Measurements from ENCODE around the gene ASF1B. TPM values are rescaled to one million over a fixed set of nuclear protein-coding genes. Genes with fewer than 3 reads are reported as not detected.
A peak's percentile ranks its signal among the peaks of the same experiment; 100 is the strongest.

ASF1B gene
- total RNA-seq, 6 donors from 2014 or later = 1.2 to 4.9 (median 3.0) TPM

- WGBS, 2 donors = 88 to 98% methylated on average over 10 of the region's 10 CpGs
- Histone ChIP-seq H3K4me1 (no peaks in the 10 kb centered on the region), H3K27me3 (no peaks in the 10 kb centered on the region), H3K4me3 (no peak overlapping the region), H3K9me3 (no peaks in the 10 kb centered on the region), H3K27ac (peak overlapping the region in 1 of 4 donors; percentile 3), H3K36me3 (peaks cover 7 to 90% (median 64%) of the 10 kb centered on the region in 4 donors)
- ATAC-seq (ENCODE audit: low FRiP score in 2 of 2) (no peak), DNase-seq (no peak)
- TF ChIP-seq POLR2AphosphoS5 (IDR thresholded peaks at IDR 0.05) (no peak), POLR2A (IDR thresholded peaks at IDR 0.05) (no peak), EP300 (IDR thresholded peaks at IDR 0.05) (no peak)
- TF ChIP-seq, protein P1, sequence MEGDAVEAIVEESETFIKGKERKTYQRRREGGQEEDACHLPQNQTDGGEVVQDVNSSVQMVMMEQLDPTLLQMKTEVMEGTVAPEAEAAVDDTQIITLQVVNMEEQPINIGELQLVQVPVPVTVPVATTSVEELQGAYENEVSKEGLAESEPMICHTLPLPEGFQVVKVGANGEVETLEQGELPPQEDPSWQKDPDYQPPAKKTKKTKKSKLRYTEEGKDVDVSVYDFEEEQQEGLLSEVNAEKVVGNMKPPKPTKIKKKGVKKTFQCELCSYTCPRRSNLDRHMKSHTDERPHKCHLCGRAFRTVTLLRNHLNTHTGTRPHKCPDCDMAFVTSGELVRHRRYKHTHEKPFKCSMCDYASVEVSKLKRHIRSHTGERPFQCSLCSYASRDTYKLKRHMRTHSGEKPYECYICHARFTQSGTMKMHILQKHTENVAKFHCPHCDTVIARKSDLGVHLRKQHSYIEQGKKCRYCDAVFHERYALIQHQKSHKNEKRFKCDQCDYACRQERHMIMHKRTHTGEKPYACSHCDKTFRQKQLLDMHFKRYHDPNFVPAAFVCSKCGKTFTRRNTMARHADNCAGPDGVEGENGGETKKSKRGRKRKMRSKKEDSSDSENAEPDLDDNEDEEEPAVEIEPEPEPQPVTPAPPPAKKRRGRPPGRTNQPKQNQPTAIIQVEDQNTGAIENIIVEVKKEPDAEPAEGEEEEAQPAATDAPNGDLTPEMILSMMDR (IDR thresholded peaks at IDR 0.05) = no peak
These were observed 33.6 kb downstream of the ASF1B start for GRCh38 chr19:14102756-14103155.

- 64 to 90% methylated on average over 8 to 11 of the region's 11 CpGs for WGBS, 2 donors
- no peak for ATAC-seq (ENCODE audit: low FRiP score in 2 of 2)
- H3K27me3 ChIP-seq = no peaks in the 10 kb centered on the region
- no peak for TF ChIP-seq POLR2A (IDR thresholded peaks at IDR 0.05)
- no peak for TF ChIP-seq POLR2AphosphoS5 (IDR thresholded peaks at IDR 0.05)
- TF ChIP-seq, protein P1 (IDR thresholded peaks at IDR 0.05) = no peak
- no peak for TF ChIP-seq EP300 (IDR thresholded peaks at IDR 0.05)
- peak overlapping the region in 1 of 4 donors; percentile 3 for H3K27ac ChIP-seq
- no peaks in the 10 kb centered on the region for H3K9me3 ChIP-seq
- H3K4me3 ChIP-seq = no peak overlapping the region
- no peak for DNase-seq
- no peaks in the 10 kb centered on the region for H3K4me1 ChIP-seq
- H3K36me3 ChIP-seq = peaks cover 7 to 91% (median 67%) of the 10 kb centered on the region in 4 donors
These were observed 34.2 kb downstream of the ASF1B start for GRCh38 chr19:14102102-14102696.

DNA sequence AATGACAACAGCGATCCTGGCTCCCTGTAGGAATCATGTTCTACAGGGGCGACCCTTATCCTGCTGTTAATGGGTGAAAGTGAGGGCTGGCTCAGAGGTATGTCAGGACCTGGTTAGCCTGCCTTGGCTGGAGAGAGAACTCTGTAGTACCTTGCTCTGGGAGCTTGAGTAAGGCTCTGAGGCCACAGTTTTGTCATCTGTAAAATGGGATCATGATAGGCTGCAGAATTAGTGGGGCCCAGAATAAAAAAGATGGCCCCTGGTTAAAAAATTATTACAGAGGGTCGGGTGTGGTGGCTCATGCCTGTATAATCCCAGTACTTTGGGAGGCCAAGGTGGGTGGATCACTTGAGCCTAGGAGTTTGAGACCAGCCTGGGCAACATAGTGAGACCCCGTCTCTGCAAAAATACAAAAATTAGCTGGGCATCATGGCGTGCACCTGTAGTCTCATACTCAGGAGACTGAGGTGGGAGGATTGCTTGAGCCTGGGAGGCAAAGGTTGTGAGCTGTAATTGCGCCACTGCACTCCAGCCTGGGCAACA lies 35.3 kb downstream of the ASF1B start:
- no peak for ATAC-seq (ENCODE audit: low FRiP score in 2 of 2)
- TF ChIP-seq, protein P1 (IDR thresholded peaks at IDR 0.05) = no peak
- no peak for TF ChIP-seq EP300 (IDR thresholded peaks at IDR 0.05)
- no peak for TF ChIP-seq POLR2AphosphoS5 (IDR thresholded peaks at IDR 0.05)
- no peak for TF ChIP-seq POLR2A (IDR thresholded peaks at IDR 0.05)
- H3K4me1 ChIP-seq = no peaks in the 10 kb centered on the region
- H3K27me3 ChIP-seq = no peaks in the 10 kb centered on the region
- DNase-seq = no peak
- no peak overlapping the region for H3K4me3 ChIP-seq
- WGBS, 2 donors = 92 to 93% methylated on average over 6 of the region's 6 CpGs
- H3K36me3 ChIP-seq = peaks cover 3 to 90% (median 63%) of the 10 kb centered on the region in 4 donors
- H3K27ac ChIP-seq = no peak overlapping the region
- H3K9me3 ChIP-seq = no peaks in the 10 kb centered on the region

DNA sequence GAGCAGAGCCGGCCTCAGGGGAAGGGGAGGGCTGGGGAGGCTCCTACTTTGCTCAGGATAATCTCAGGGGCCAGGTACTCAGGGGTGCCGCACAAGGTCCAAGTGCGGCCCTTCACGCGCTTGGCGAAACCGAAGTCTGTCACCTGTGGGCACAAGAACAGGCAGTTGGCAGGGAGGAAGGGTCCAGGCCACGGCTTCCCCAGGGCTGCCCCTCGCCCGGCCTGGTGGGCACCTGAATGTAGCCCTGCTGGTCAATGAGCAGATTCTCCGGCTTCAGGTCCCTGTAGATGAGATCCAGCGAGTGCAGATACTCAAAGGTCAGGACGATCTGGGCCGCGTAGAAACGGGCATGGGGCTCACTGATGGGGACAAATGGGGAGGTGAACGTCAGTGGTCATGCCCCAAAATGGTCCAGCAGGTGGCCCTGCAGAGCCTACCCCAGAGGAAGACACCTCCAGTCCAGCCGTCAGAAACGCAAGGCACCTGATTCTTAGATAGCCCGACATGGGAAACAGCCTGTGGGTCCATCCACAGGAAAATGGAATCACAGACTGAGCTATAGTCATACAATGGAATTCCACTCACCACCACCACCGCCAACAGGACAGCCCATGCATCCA lies 38.7 kb downstream of the ASF1B start:
- DNase-seq = peak in 1 of 2 donors; percentile 73
- ATAC-seq (ENCODE audit: low FRiP score in 2 of 2) = no peak
- H3K36me3 ChIP-seq = peaks cover 0 to 60% (median 44%) of the 10 kb centered on the region in 4 donors
- H3K27me3 ChIP-seq = no peaks in the 10 kb centered on the region
- H3K9me3 ChIP-seq = peaks cover 0 to 8% (median 2%) of the 10 kb centered on the region in 4 donors
- no peak overlapping the region for H3K4me3 ChIP-seq
- WGBS, 2 donors = 85 to 87% methylated on average over 20 to 21 of the region's 21 CpGs
- no peak for TF ChIP-seq POLR2A (IDR thresholded peaks at IDR 0.05)
- TF ChIP-seq, protein P1 (IDR thresholded peaks at IDR 0.05) = no peak
- TF ChIP-seq POLR2AphosphoS5 (IDR thresholded peaks at IDR 0.05) = no peak
- no peak for TF ChIP-seq EP300 (IDR thresholded peaks at IDR 0.05)
- no peaks in the 10 kb centered on the region for H3K4me1 ChIP-seq
- H3K27ac ChIP-seq = no peak overlapping the region

All from upper lobe of left lung (tissue), 6 donors.